ENCODE measurements around the gene TMEM184C. TPM values are rescaled to one million over a fixed set of nuclear protein-coding genes. Genes with fewer than 3 reads are reported as not detected.

The TMEM184C gene
- total and polyA plus RNA-seq, 2 of the 8 experiments (the other 6 are each of a cell fraction or from before 2014, with no cell fraction given): 11.1 to 42.4 TPM

- CTCF ChIA-PET (ENCODE audit: partially characterized antibody): interaction anchor here (0.9 to 1.5 kb wide), 2 partner anchors 39 to 211 kb away, joined by 3 to 4 read pairs; no protein-coding TSS in a partner anchor
- 73% methylated on average over 2 of the region's 2 CpGs; no CpG with 5 or more reads in 1 of the 2 experiments for whole genome bisulfite sequencing, 2 experiments (ENCODE audit: extremely low coverage in 1 of 2, insufficient coverage in 1 of 2, insufficient read length in 1 of 2, insufficient replicate concordance in 2 of 2, low coverage in 1 of 2, low lambda C conversion rate in 2 of 2, missing lambda C conversion rate in 1 of 2)
- H2BK5ac ChIP-seq (ENCODE audit: low read depth, low read length): 0 out of 2 replicates have a peak overlapping the region, but pooled peaks have one; percentile 72
- H3K79me1 ChIP-seq (ENCODE audit: low read depth, low read length): no peaks in the 10 kb centered on the region
- H2AFZ ChIP-seq (ENCODE audit: low read length): no peak overlapping the region
- FAIRE-seq (no peak), DNase-seq (ENCODE audit: low read depth in 1 of 2, low spot score in 2 of 2) (no peak)
- no peaks in the 10 kb centered on the region for H3K9me3 ChIP-seq (ENCODE audit: insufficient read depth in 2 of 2, low read depth in 1 of 2, low read length in 1 of 2)
- no peak overlapping the region for H3K56ac ChIP-seq (replicated peaks; ENCODE audit: insufficient read length, low read depth, low read length)
- no peaks in the 10 kb centered on the region; a peak in 1 of 4 replicates for H3K79me2 ChIP-seq (ENCODE audit: control insufficient read depth in 1 of 2, insufficient read depth in 2 of 2, low read length in 2 of 2)
- peaks cover 0 to 33% (median 4%) of the 10 kb centered on the region in 4 experiments; a peak in 4 of 8 replicates for H3K36me3 ChIP-seq (ENCODE audit: control insufficient read depth in 2 of 4, insufficient read depth in 4 of 4, low read length in 3 of 4)
- no peak overlapping the region for H4K5ac ChIP-seq (ENCODE audit: insufficient read length, low read depth, low read length)
- H2AK5ac ChIP-seq (ENCODE audit: low read depth, low read length): no peak overlapping the region
- no peaks in the 10 kb centered on the region for H3K27me3 ChIP-seq (replicated peaks in 1 of 4; ENCODE audit: control insufficient read depth in 3 of 4, extremely low read depth in 1 of 4, insufficient read depth in 3 of 4, low read length in 3 of 4)
- peaks cover 0 to 5% (median 2%) of the 10 kb centered on the region in 4 experiments; a peak in 3 of 7 replicates for H3K4me1 ChIP-seq (replicated peaks in 1 of 4; ENCODE audit: control insufficient read depth in 3 of 4, insufficient read depth in 4 of 4, low read length in 3 of 4)
- no peak overlapping the region for H3K9ac ChIP-seq (replicated peaks in 1 of 4; ENCODE audit: extremely low read depth in 1 of 4, low read depth in 3 of 4, low read length in 3 of 4)
- no peak overlapping the region for H3K23ac ChIP-seq (ENCODE audit: insufficient read length)
- no peak overlapping the region for H2BK15ac ChIP-seq (ENCODE audit: low read length)
- H4K91ac ChIP-seq (replicated peaks; ENCODE audit: insufficient read length, low read length): no peak overlapping the region
- no peak overlapping the region for H3K4me3 ChIP-seq (ENCODE audit: extremely low read depth in 1 of 4, insufficient read depth in 2 of 4, low read depth in 3 of 4, low read length in 4 of 4)
- H4K20me1 ChIP-seq (replicated peaks in 1 of 2; ENCODE audit: control insufficient read depth in 1 of 2, insufficient read depth in 2 of 2, low read length in 2 of 2): no peaks in the 10 kb centered on the region
- peak overlapping the region; percentile 48; the same call in 1 of the 2 replicates for H3K18ac ChIP-seq (ENCODE audit: extremely low read depth, low read length)
- H2BK20ac ChIP-seq (ENCODE audit: low read length): no peak overlapping the region
- H3K4ac ChIP-seq (replicated peaks; ENCODE audit: insufficient read length, low read depth, low read length): no peak overlapping the region
- no peaks in the 10 kb centered on the region for H3K23me2 ChIP-seq (ENCODE audit: low read depth, low read length)
- no peak overlapping the region for H3K14ac ChIP-seq (ENCODE audit: insufficient read length)
- H2BK120ac ChIP-seq (replicated peaks; ENCODE audit: low read depth, low read length): peak overlapping the region; percentile 54
- no peak overlapping the region for H2BK12ac ChIP-seq (ENCODE audit: low read depth, low read length)
- H3K4me2 ChIP-seq (ENCODE audit: insufficient read depth in 1 of 2, low read depth in 2 of 2, low read length in 2 of 2): peak overlapping the region in 1 of 2 experiments; percentile 6; a peak in 2 of 4 replicates
- H4K8ac ChIP-seq (ENCODE audit: extremely low read depth, insufficient read depth, low read length): no peak overlapping the region
- POLR2A ChIA-PET (ENCODE audit: partially characterized antibody): no interaction called here
- no peak overlapping the region for H3K27ac ChIP-seq (ENCODE audit: low read depth, low read length)
Measured at GRCh38 chr4:147655639-147656038, 38.4 kb downstream of the TMEM184C start.

All from H1 (cell line).